SK-N-DZ (cell line): Measurements from ENCODE around the gene POLR2J2.
"Not testable (repeated sequence)": the region's sequence is repeated elsewhere in the genome, so short reads cannot be mapped to it uniquely, and the experiment has no call there.

ENCODE experiments used
- DNase-seq: peaks from one replicate; pipeline ENCODE4 v3.0.0-alpha.2; 2015; ENCODE audit warnings: low spot score
- small RNA-seq, 2 experiments: library from RNA; depleted of rRNA; stranded (forward); fragments of <200 nt; gene quantifications; one replicate each; pipeline ENCODE3, GENCODE V24; 2014

The POLR2J2 gene

DNA sequence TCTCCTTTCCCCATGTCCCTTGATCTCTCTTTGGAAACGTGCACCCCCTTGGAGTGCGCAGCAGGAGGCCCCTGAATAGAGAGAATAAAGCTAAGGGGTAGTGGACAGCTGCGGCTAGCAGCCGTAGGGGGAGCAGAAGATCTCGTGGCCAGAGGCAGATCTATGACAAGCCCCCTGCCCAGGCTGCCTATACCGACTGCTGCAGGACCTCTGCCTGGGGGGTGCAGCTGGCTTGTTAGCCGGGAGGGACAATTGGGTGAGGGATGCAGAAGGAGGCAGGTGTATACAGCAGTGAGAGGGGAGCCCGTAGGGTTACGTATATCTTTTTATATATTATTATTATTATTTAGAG is 469 bp upstream of the POLR2J2 start:
- not testable (repeated sequence) for DNase-seq

DNA sequence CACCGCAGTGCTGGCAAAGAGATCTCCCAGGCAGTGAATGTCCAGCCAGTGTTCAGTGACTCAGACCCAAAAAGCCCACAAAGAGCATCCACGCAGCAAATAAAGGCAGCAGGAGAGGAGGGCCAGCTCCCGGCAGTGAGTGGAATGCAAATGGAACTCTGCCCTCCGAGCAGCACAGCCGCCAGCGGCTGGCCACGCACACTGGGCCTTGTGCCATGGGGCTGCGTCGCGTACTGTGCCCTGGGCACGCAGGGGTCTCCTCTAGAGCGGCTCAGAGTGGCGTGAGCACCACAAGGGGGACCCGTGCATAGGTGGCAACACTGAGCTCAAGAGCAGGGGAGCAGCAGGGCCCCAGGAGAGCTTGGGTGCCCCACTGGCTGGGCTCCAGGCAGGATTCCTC is 3.9 kb downstream of the POLR2J2 start:
- DNase-seq: not testable (repeated sequence)

- DNase-seq: not testable (repeated sequence)
These were observed 4.6 kb downstream of the POLR2J2 start for GRCh38 chr7:102666850-102667249.

DNA sequence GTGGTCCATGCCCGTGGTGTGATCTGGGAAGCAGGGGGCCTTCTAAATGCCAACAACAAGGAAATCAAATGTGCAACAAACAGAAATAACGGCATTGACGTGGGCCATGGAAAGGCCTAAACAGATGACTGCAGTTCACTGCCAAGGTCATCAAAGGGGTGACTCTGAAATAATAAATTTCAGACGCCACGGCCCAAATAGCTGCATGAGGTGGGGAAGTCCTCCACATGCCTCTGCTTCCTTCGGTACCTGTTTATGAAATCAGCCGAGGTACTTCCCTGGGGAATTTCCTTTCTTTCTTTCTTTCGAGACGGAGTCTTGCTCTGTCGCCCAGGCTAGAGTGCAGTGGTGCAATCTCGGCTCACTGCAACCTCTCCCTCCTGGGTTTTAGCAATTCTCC is 6.7 kb downstream of the POLR2J2 start:
- not testable (repeated sequence) for DNase-seq

- not testable (repeated sequence) for DNase-seq
These were observed 21.5 kb downstream of the POLR2J2 start, which contains the start of gene SPDYE2B for GRCh38 chr7:102649924-102650323. SPDYE2B (plus strand) TSS chr7:102650319; CDS start chr7:102652349, 2,030 bp downstream.

- DNase-seq: not testable (repeated sequence)
These were observed 23.6 kb downstream of the POLR2J2 start for GRCh38 chr7:102647813-102648212.

DNA sequence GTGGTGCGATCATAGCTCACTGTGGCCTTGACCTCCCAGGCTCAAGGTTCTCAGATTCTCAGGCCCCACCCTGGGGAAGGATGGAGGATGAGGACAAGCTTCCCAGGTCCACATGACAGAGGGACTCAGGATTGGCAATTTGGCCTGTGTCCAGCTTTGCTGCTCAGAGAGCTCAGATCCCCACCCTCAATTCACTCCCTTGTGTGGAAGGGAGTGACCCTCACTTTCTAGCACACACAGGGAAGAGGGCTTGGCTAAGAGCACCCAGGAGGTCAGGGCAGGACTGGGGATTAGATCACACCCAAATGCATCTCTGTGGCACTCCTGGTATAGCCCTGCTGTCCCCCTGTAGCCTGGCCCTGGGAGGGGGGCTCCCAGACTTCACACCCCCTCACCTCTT is 28.1 kb downstream of the POLR2J2 start:
- DNase-seq: not testable (repeated sequence)

- not testable (repeated sequence) for DNase-seq
These were observed 28.8 kb downstream of the POLR2J2 start, which contains the start of gene UPK3BL1 for GRCh38 chr7:102642691-102643090. UPK3BL1 (minus strand) TSS chr7:102642791; CDS start chr7:102642741, 50 bp downstream.

DNA sequence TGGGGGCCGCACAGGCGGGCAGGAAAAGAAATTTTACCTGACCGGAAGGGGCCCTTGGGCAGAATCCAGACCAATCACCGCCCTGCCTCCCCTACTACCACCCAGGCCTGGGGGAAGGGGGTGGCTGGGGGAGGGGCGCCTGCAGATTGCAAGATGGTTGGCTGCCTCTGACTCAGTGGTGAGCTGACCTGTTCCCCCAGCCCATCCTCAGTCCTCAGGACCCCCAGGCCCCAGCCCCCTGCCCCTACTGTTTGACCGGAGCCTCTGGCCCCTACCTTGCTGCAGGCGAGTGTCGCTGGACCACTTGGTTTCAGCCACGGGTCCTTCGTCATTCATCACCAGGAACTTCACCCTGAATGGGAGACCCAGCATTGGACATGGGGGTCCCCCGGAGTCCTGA is 32.6 kb downstream of the POLR2J2 start:
- peak; percentile 0 for DNase-seq

- not testable (repeated sequence) for DNase-seq
These were observed 34.5 kb downstream of the POLR2J2 start for GRCh38 chr7:102636956-102637355.

GRCh38 chr7:102635354-102635753 is 36.1 kb downstream of the POLR2J2 start:
- not testable (repeated sequence) for DNase-seq

- not testable (repeated sequence) for DNase-seq
These were observed 37.2 kb downstream of the POLR2J2 start for GRCh38 chr7:102634299-102634698.

- DNase-seq: not testable (repeated sequence)
These were observed 40.8 kb downstream of the POLR2J2 start for GRCh38 chr7:102630622-102631021.

DNA sequence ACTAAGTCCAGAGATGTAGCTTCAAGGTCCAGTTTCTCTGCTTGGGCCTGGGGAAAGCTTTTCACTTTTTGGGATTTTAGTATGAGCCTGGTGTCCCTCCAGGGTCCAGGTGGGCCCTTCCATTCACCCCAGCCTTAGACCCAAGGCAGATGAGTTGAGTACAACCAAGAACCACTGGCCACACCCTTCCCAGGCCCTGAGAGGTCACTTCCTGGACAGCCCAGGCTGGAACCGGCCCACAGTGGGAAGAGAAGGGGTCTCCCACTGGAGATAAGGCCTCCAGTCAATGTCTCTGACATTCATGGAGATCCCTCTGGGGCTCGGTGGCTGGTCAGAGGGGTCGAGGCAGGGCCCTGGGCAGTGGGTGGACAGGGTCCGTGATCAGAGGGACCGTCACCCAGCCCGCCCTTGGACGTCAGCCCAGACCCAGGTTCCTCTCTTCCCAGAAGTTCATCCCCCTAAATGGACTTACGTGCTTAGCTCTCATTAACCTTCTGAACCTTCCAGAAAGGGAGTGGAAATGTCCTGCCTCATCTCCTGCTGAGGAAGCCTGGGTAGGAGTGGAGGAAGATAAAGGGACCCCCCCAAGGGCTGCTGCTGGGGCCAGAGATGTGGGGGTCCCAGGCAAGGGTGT is 44.1 kb downstream of the POLR2J2 start:
- not testable (repeated sequence) for DNase-seq

- peak; percentile 4 for DNase-seq
These were observed 53.3 kb downstream of the POLR2J2 start for GRCh38 chr7:102618122-102618521.

DNA sequence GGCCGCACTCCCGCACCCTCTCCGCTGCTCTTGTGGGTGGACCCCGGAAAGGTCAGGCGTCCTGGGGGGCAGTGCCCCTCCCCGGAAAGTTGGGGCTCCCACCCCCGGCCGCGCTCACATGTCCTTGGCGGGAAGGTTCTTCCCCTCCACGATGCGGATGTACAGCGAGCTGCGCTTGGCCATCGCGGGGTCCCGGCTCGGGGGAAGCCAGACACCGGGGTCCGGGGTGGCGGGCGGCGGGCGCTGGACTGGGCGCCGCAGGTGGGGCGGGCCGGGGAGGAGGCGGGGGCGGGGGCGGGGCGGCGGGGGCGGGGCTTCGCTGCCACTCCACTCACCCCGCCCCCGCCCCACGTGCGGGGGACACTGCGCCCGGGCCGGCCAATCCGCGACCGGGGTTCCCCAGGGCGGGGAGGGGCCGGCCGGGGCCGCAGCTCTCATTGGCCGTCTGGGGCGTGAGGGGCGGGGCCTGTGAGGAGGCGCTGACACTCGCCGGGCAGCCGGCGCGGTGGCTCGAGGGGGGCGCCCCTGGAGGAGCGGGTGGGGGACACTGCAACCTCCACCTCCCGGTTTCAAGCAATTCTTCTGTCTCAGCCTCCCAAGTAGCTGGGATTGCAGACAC is 54.8 kb downstream of the POLR2J2 start, which contains the start of gene RASA4:
Gene RASA4 (minus strand): TSS at position 250 of the 619 bp plus-strand sequence. CDS start 67 bp downstream, at position 183.
- DNase-seq: peak; percentile 17

Small RNAs within 50 kb of the gene (small RNA-seq; reads per million reads assigned to genes)
- gene AC105052.3 (0 reads per million in 2 experiments), gene UPK3BL1 (0 reads per million in 2 experiments)
